HEK293 (cell line): ENCODE measurements around the gene TRPV6.

ENCODE experiments used
- CTCF ChIA-PET: fragments of 350-600 bp; formaldehyde crosslinking; extraction: SDS; loops from one replicate; lab custom pipeline; 2021; ENCODE audit warnings: antibody characterized with exemption; lab: Yijun Ruan, JAX
- POLR2A ChIA-PET: fragments of 300-600 bp; formaldehyde crosslinking; extraction: SDS; loops from one replicate; lab custom pipeline; 2020; ENCODE audit warnings: antibody characterized with exemption, inconsistent platforms; lab: Yijun Ruan, JAX
- H3K27ac ChIP-seq: fragments of 200-500 bp; sonication (Bioruptor generic); 2 replicates; pipeline ENCODE4 v1.5.1; 2014; ENCODE audit warnings: low read depth, low read length, control low read depth, inconsistent platforms; ENCODE audit errors: extremely low read depth
- H3K36me3 ChIP-seq, 2 experiments: fragments of 200-500 bp in 1 of 2; sonication (Bioruptor generic) in 1 of 2; 1 replicate in 1 of 2; 2 replicates in 1 of 2; pipeline ENCODE4 v1.5.1; 2014 to 2017; ENCODE audit warnings: inconsistent platforms in 2 of 2, low read length in 2 of 2; ENCODE audit not compliant: control insufficient read depth in 2 of 2, insufficient read depth in 1 of 2
- H3K4me1 ChIP-seq: fragments of 200-500 bp; sonication (Bioruptor generic); 2 replicates; pipeline ENCODE4 v1.5.1; 2014; ENCODE audit warnings: mild to moderate bottlenecking, low read length, inconsistent platforms; ENCODE audit not compliant: control insufficient read depth, insufficient read depth
- H3K4me3 ChIP-seq: 2 replicates; pipeline ENCODE4 v1.5.1; 2011; ENCODE audit warnings: low read depth, mild to moderate bottlenecking, control low read depth, low read length, moderate library complexity
- H3K9me3 ChIP-seq: fragments of 200-500 bp; sonication (Bioruptor generic); 2 replicates; pipeline ENCODE4 v1.5.1; 2014; ENCODE audit warnings: low read depth, low read length, inconsistent platforms; ENCODE audit not compliant: control insufficient read depth, insufficient read depth
- EGR2 ChIP-seq: fragments of 450-650 bp; formaldehyde crosslinking; IDR thresholded peaks from 2 replicates; pipeline ENCODE4 v1.5.1; 2016; ENCODE audit warnings: low read depth, missing biosample characterization, missing genetic modification characterization
- GFI1B ChIP-seq: fragments of 450-650 bp; formaldehyde crosslinking; IDR thresholded peaks from 2 replicates; pipeline ENCODE4 v1.5.1; 2016; ENCODE audit warnings: missing biosample characterization, missing genetic modification characterization
- GLIS2 ChIP-seq: fragments of 450-650 bp; formaldehyde crosslinking; IDR thresholded peaks from 2 replicates; pipeline ENCODE4 v1.5.1; 2016; ENCODE audit warnings: missing biosample characterization, missing genetic modification characterization
- KLF9 ChIP-seq: fragments of 450-650 bp; formaldehyde crosslinking; IDR thresholded peaks from 2 replicates; pipeline ENCODE4 v1.5.1; 2016; ENCODE audit warnings: missing biosample characterization, missing genetic modification characterization, low read depth
- SCRT2 ChIP-seq: fragments of 450-650 bp; formaldehyde crosslinking; IDR thresholded peaks from 2 replicates; pipeline ENCODE4 v1.5.1; 2016; ENCODE audit warnings: missing biosample characterization, missing genetic modification characterization
- SP2 ChIP-seq: fragments of 450-650 bp; formaldehyde crosslinking; IDR thresholded peaks from 2 replicates; pipeline ENCODE4 v1.5.1; 2016; ENCODE audit warnings: missing biosample characterization, missing genetic modification characterization
- SP3 ChIP-seq: fragments of 450-650 bp; formaldehyde crosslinking; IDR thresholded peaks from 2 replicates; pipeline ENCODE4 v1.5.1; 2016; ENCODE audit warnings: missing biosample characterization, missing genetic modification characterization
- ZBTB10 ChIP-seq: fragments of 450-650 bp; formaldehyde crosslinking; IDR thresholded peaks from 2 replicates; pipeline ENCODE4 v1.5.1; 2016; ENCODE audit warnings: missing biosample characterization, missing genetic modification characterization
- ZBTB20 ChIP-seq: fragments of 450-650 bp; formaldehyde crosslinking; IDR thresholded peaks from 2 replicates; pipeline ENCODE4 v1.5.1; 2016; ENCODE audit warnings: missing biosample characterization, missing genetic modification characterization
- ZBTB48 ChIP-seq: fragments of 450-650 bp; formaldehyde crosslinking; IDR thresholded peaks from 2 replicates; pipeline ENCODE4 v1.5.1; 2016; ENCODE audit warnings: missing biosample characterization, missing genetic modification characterization
- ZFHX2 ChIP-seq: fragments of 450-650 bp; formaldehyde crosslinking; conservative IDR thresholded peaks from 2 replicates; pipeline ENCODE4 v1.5.1; 2016; ENCODE audit warnings: missing biosample characterization, missing genetic modification characterization
- ZNF341 ChIP-seq: fragments of 450-650 bp; formaldehyde crosslinking; IDR thresholded peaks from 2 replicates; pipeline ENCODE4; 2016; ENCODE audit warnings: low read depth, missing biosample characterization, missing genetic modification characterization
- ZNF398 ChIP-seq: fragments of 450-650 bp; formaldehyde crosslinking; IDR thresholded peaks from 2 replicates; pipeline ENCODE4 v1.5.1; 2017; ENCODE audit warnings: missing biosample characterization, missing genetic modification characterization
- ZNF416 ChIP-seq: fragments of 450-650 bp; formaldehyde crosslinking; IDR thresholded peaks from 2 replicates; pipeline ENCODE4 v1.5.1; 2016; ENCODE audit warnings: missing biosample characterization, missing genetic modification characterization
- ZNF423 ChIP-seq: fragments of 450-650 bp; formaldehyde crosslinking; IDR thresholded peaks from 2 replicates; pipeline ENCODE4 v1.5.1; 2016; ENCODE audit warnings: missing biosample characterization, missing genetic modification characterization
- ZNF488 ChIP-seq: fragments of 450-650 bp; formaldehyde crosslinking; IDR thresholded peaks from 2 replicates; pipeline ENCODE4 v1.5.1; 2016; ENCODE audit warnings: missing biosample characterization, missing genetic modification characterization
- ZNF692 ChIP-seq: fragments of 450-650 bp; formaldehyde crosslinking; IDR thresholded peaks from 2 replicates; pipeline ENCODE4 v1.5.1; 2016; ENCODE audit warnings: missing biosample characterization, missing genetic modification characterization
- ZNF776 ChIP-seq: fragments of 450-650 bp; formaldehyde crosslinking; IDR thresholded peaks from 2 replicates; pipeline ENCODE4 v1.5.0; 2017; ENCODE audit warnings: missing biosample characterization, missing genetic modification characterization, borderline replicate concordance
- ZNF791 ChIP-seq: fragments of 450-650 bp; formaldehyde crosslinking; IDR thresholded peaks from 2 replicates; pipeline ENCODE4 v1.5.1; 2016; ENCODE audit warnings: missing biosample characterization, missing genetic modification characterization
- ZSCAN18 ChIP-seq: fragments of 450-650 bp; formaldehyde crosslinking; IDR thresholded peaks from 2 replicates; pipeline ENCODE4 v1.5.1; 2016; ENCODE audit warnings: missing biosample characterization, missing genetic modification characterization
- ZSCAN4 ChIP-seq: fragments of 450-650 bp; formaldehyde crosslinking; IDR thresholded peaks from 2 replicates; pipeline ENCODE4 v1.5.1; 2017; ENCODE audit warnings: missing biosample characterization, missing genetic modification characterization
- ZXDB ChIP-seq: fragments of 450-650 bp; formaldehyde crosslinking; IDR thresholded peaks from 2 replicates; pipeline ENCODE4 v1.5.1; 2016; ENCODE audit warnings: missing biosample characterization, missing genetic modification characterization

Gene TRPV6

GRCh38 chr7:142855114-142855743 lies 30.3 kb downstream of the TRPV6 start (continued):
- TF ChIP-seq ZSCAN18 (tag by site-specific recombination) (no peak), ZBTB48 (tag by site-specific recombination) (peak; percentile 48; the same call in 1 of the 2 replicates), EGR2 (no peak), ZBTB10 (tag by site-specific recombination) (peak; percentile 36; the same call in 1 of the 2 replicates), GFI1B (tag by site-specific recombination) (no peak), ZXDB (tag by site-specific recombination) (0 out of 2 replicates have a peak, but pooled peaks have one; percentile 22), ZNF776 (tag by site-specific recombination) (no peak), ZSCAN4 (tag by site-specific recombination) (no peak), ZBTB20 (tag by site-specific recombination) (peak; percentile 95)

- H3K4me3 ChIP-seq: peak within 1 kb of the TSS; percentile 51
- no peaks in the 10 kb centered on the region for H3K36me3 ChIP-seq
- H3K4me1 ChIP-seq: no peaks in the 10 kb centered on the region
- H3K9me3 ChIP-seq: no peaks in the 10 kb centered on the region
- ChIA-PET CTCF (interaction anchor here (0.8 to 3.6 kb wide), 11 partner anchors 12 to 360 kb away, joined by 3 to 18 read pairs (median 4); no protein-coding TSS in a partner anchor), POLR2A (interaction anchor here (1.0 to 1.2 kb wide), 2 partner anchors 31 to 145 kb away, joined by 3 read pairs; partner anchors contain the start of gene TRPV6)
- H3K27ac ChIP-seq: peak within 1 kb of the TSS; percentile 52; the same call in 1 of the 2 replicates
- TF ChIP-seq ZNF341 (tag by site-specific recombination) (peak; percentile 85), ZFHX2 (tag by site-specific recombination) (peak; percentile 73), ZNF423 (tag by site-specific recombination) (0 out of 2 replicates have a peak, but pooled peaks have one; percentile 3), SP3 (tag by site-specific recombination) (peak; percentile 64), KLF9 (tag by site-specific recombination) (peak; percentile 36; the same call in 1 of the 2 replicates), ZNF692 (tag by site-specific recombination) (no peak), ZNF398 (peak; percentile 59), ZNF416 (tag by site-specific recombination) (no peak), GLIS2 (tag by site-specific recombination) (peak; percentile 60), SCRT2 (0 out of 2 replicates have a peak, but pooled peaks have one; percentile 17), ZNF791 (no peak), ZNF488 (tag by site-specific recombination) (no peak), SP2 (tag by site-specific recombination) (peak; percentile 53; the same call in 1 of the 2 replicates), ZBTB10 (tag by site-specific recombination) (0 out of 2 replicates have a peak, but pooled peaks have one; percentile 43)
Observed at GRCh38 chr7:142854372-142855113, 31.0 kb downstream of the TRPV6 start, which contains the start of gene EPHB6. EPHB6 (plus strand) TSS chr7:142855076; CDS start chr7:142863228, 8,152 bp downstream.
